ENCODE data around the gene HSPA6.
"Not testable (repeated sequence)": the region's sequence is repeated elsewhere in the genome, so short reads cannot be mapped to it uniquely, and the experiment has no call there.

Gene HSPA6

DNA sequence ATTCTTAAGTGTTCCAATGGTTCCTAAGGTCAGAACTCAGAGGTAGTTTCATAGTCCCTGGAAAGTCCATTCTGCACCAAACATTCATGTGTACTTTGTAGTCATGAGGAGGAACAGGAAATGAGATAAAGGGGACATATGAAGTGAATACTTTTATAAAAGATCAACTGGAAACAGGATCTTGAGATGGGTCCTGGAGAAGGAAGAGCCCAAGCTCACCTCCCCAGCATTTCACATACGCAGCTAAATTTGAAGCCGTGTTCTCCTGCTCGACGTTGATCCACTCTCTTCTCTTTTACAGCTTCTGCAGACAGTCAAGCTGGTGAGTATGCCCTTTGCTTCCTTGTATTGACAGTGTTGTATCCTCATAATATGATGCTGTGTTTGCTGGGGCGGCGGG lies 18.7 kb upstream of the HSPA6 start:
- DNase-seq = no peak

DNA sequence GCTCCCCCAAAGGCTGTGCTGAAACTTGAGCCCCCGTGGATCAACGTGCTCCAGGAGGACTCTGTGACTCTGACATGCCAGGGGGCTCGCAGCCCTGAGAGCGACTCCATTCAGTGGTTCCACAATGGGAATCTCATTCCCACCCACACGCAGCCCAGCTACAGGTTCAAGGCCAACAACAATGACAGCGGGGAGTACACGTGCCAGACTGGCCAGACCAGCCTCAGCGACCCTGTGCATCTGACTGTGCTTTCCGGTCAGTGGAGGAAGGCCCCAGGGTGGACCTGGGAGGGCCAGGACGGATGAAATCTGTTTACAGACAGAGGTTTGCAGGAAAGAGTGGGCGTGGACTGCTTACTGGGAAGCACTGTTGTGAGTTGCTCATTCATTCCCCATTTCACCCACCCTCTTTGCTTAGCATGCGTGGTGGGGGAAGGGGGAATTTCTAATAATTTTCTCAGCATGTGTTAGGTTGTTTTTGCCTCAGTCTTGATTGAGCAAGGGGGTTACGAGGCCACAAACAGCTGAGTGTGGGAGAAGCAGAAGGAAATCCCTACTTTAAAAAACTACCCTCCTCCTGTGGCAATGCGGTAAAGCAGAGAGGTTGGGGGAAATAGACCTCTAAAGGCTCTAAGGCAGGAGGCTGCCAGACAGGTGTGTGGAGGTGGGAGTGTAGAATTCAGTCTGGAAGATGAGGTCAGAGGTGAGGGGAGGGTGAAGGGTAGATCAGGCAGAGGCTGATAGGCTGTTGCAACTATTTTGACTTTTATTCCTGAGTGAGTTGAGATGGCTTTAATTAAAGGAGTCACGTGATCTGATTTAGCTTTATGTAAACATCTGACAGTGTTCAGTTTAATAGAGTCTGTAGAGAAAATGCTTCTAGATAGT lies 17.8 kb upstream of the HSPA6 start:
- no peak for DNase-seq

DNA sequence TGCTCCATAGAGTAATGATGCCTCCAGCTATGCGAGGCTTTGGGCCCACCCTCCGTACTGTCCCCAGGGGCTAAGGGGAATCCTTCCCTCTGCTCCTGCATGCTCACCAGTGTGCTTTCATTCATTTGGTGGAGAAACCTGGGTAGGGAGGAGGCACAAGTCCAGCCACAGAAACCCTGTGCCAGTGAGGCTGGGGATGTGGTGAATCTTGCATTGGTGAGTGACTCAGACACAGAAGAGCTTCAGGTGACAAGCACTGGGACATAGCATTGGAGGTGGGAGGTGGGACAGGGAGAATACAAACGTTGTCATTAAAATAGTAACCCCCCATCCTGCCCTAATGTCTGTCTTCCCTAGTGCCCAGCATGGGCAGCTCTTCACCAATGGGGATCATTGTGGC lies 13.9 kb upstream of the HSPA6 start:
- no peak for DNase-seq

DNA sequence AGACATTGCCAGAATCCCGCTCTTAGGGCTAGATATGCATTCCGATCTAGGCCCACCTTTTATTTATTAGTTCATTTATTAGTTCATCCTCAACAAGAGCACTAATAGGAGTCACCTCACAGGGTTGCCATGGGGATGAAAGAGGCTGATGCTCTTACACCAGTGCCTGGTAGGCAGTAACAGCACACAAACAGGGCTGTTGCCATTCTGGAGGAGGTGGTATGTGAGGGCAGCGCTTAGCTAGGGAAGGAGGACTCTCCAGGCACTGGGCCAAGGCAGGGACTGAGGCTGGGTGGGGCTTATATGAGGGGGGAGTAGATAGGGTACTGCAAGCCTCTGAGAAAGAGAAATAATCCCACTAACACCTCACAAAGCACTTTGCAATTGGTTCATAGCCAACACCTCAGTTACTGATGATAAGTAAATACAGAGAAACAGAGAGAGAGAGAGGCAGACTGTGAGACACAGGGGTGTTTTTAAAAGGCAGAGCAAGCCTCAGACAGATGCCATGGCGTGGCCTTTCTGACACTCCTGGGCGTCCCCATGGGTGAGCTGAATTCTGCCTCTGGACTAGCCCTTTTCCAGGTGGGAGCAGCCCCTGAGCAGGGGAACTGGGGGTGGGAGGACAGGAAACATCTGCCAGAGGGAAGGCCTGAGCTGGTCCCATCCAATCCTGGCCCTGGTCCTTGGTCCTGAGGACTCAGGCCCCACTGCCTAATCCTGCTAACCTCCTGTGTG lies 13.2 kb upstream of the HSPA6 start:
- no peak for DNase-seq

DNA sequence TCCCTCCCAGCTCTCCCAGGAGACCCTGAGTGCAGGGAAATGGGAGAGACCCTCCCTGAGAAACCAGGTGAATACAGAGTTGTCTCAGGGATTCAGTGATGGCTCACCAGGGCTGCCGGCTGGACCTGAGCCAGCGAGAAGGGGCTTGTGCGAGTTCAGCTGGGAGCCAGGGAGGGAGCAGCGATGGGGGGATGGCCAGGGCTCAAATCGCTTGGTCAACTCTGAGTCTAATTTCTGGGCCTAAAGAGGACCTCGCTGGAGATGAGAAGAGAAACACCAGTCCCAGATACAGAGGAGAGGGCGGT lies 12.6 kb upstream of the HSPA6 start:
- no peak for DNase-seq

DNA sequence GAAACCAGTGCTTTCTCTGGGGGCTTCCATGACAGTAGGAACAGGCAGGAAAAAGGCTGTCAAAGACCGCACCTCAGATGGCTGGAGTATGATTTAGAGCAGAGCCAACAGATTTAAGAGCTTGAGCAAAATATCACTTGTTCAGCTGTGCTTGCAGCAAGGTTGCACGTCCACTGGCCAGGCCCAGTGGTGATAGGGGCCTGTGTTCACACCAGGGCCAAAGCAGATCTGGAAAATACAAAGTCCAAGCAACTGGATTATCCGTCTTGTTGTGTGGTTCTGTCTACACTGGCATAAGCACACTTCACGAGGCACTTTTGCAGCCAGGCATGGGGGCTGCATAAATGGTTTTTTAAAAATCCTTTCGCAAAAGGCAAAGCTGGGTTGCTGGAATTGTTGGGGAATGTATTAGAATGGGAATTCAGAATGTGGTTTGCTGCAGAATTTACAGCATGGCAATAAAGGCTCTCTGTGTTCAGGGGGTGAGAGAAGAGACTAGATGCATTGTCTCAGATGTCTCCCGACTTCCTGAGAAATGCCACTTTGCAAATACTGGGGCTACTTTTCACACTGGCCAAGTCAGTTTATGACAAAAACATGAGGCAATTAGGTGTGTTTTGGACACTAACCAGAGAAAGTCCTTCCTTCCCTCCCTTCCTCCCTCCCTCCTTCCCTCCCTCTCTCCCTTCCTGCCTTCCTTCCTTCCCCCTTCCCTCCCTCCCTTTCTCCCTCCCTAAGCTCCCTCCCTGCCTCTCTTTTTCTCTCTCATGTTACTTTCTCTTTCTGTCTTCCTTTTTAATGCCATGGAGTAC lies 11.5 kb upstream of the HSPA6 start:
- DNase-seq = not testable (repeated sequence)

DNA sequence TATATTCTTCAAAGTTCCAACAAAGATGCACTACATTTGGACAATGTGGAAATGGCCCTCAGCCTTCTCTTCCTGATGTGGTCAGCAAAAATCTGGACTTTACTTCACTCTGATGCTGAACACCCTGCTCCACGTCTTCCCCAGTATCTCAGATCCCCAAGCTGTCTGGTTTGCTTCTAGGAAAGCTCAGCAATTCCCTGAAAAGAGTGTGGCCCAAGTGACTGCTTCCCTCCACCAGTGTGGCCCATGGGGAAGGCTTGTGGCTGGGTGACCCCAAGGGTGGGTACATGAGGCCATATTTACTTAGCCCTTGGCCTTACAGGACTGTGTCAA lies 10.9 kb upstream of the HSPA6 start:
- DNase-seq = not testable (repeated sequence)

DNA sequence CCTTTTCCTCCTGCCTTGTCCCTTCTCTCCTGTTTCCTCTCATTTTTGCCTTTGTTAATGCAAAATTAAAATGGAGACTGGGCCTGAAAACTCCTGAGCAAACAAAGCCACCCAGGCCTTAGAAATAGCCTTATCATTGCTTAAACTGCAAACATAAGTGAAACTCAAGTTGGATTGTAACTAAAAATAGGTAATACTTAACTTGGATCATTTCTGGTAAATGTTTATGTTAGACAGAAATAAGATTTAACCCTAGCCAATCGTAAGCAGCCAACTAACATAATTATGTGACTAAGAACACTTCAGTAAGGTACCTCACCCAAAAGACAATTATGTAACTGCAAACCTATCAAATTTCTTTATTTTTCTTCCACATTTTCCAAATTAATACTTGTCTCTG lies 10.4 kb upstream of the HSPA6 start:
- not testable (repeated sequence) for DNase-seq

DNA sequence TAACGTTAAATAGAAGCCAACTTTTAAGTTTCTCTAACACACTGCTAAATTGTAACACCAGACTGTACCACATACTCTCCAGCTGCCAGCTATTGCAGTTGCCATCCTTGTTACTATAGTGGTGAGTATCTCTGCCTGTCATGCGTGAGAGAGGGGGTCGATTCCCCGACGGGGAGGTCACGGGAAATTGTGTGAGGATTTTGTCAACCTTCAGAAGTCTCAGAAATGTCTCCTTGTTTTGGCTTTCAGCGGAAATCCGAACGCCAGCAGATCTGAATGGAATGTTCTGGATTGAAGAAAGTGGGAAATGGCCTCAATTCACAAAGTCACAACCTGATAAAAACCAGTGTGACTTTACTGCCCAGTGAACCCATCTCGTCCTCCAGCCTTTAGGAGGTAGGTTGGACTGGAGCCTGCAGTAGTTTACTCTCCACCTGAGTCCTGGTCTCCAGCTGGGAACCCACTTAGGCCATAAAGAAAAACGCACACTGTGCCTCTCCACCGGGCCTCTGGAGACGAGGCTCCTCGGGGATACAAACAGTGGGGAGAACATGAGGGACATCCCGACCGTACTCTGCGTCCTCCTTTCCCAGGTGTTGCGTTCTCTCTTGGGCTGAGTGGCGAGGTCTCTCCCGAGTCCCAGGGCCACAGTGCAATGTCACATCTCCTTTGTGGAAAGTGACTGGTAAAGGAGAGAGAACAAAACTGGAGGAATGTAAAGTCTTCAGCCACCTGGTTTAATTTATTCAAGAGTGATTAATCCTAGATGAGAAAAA lies 1.1 kb upstream of the HSPA6 start:
- DNase-seq = not testable (repeated sequence)

DNA sequence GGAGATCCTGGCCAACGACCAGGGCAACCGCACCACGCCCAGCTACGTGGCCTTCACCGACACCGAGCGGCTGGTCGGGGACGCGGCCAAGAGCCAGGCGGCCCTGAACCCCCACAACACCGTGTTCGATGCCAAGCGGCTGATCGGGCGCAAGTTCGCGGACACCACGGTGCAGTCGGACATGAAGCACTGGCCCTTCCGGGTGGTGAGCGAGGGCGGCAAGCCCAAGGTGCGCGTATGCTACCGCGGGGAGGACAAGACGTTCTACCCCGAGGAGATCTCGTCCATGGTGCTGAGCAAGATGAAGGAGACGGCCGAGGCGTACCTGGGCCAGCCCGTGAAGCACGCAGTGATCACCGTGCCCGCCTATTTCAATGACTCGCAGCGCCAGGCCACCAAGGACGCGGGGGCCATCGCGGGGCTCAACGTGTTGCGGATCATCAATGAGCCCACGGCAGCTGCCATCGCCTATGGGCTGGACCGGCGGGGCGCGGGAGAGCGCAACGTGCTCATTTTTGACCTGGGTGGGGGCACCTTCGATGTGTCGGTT lies 477 bp downstream of the HSPA6 start:
- not testable (repeated sequence) for DNase-seq

DNA sequence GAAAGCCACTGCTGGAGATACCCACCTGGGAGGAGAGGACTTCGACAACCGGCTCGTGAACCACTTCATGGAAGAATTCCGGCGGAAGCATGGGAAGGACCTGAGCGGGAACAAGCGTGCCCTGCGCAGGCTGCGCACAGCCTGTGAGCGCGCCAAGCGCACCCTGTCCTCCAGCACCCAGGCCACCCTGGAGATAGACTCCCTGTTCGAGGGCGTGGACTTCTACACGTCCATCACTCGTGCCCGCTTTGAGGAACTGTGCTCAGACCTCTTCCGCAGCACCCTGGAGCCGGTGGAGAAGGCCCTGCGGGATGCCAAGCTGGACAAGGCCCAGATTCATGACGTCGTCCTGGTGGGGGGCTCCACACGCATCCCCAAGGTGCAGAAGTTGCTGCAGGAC lies 981 bp downstream of the HSPA6 start:
- not testable (repeated sequence) for DNase-seq

DNA sequence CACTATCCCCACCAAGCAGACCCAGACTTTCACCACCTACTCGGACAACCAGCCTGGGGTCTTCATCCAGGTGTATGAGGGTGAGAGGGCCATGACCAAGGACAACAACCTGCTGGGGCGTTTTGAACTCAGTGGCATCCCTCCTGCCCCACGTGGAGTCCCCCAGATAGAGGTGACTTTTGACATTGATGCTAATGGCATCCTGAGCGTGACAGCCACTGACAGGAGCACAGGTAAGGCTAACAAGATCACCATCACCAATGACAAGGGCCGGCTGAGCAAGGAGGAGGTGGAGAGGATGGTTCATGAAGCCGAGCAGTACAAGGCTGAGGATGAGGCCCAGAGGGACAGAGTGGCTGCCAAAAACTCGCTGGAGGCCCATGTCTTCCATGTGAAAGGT lies 1.6 kb downstream of the HSPA6 start:
- DNase-seq = not testable (repeated sequence)

DNA sequence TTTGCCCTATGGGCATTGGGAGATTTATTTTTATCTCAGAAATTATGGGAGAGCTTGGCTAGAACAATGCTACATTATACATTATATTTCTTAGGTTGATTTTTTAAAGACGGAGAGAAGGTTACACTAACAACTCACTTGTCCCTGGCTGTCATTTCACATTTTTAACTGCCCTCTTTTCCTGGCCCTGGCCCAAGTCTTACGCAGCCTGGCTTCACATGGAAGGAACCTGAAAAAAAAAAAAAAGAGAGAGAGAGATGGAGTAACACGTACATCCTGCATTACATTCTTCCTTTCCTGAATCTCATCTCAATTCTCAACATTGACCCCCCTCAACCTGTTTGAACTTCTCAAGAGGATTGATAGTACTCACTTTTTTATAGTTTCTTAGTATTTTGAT lies 4.2 kb downstream of the HSPA6 start:
- not testable (repeated sequence) for DNase-seq

DNA sequence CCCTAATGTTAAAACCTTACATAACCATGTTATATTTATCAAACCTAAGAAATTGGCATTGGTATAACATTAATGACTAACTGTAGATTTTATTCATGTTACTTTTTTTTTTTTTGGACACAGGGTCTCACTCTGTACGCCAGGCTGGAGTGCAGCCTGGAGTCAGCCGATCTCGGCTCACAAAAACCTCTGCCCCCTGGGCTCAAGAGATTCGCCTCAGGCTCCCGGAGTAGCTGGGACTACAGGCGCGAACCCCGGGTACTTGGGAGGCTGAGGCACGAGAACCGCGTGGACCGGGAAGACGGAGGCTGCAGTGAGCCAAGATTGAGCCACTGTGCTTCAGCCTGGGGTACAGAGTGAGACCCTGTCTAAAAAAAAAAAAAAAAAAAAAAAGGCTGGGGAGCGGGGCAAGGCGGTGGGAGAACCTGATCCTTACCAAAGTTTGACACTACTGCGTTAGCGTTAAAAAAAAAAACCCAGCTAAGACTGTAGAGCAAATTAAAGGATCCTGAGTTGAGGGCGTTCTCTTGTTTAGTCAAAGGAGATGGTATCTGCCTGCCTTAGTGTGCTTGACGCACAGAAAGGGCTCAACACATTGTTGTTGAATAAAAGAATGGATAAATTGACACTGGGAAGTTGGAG lies 5.2 kb downstream of the HSPA6 start:
- DNase-seq = peak; percentile 41

DNA sequence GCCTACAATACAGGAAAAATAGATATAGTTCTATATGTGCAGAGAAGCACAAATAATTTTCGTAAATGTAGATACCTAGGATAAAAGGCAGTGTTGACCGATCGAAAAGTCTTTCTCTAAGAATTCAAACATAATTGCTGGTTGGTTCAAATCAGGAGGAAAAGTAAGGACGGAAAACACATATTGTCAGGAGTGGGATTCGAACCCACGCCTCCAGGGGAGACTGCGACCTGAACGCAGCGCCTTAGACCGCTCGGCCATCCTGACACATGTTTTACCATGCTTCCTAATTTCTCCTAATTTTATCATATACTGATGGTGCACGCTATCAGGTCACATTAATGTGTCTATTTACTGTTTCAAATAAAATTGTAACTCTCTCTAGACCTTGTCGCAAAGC lies 5.8 kb downstream of the HSPA6 start:
- DNase-seq = peak; percentile 50

DNA sequence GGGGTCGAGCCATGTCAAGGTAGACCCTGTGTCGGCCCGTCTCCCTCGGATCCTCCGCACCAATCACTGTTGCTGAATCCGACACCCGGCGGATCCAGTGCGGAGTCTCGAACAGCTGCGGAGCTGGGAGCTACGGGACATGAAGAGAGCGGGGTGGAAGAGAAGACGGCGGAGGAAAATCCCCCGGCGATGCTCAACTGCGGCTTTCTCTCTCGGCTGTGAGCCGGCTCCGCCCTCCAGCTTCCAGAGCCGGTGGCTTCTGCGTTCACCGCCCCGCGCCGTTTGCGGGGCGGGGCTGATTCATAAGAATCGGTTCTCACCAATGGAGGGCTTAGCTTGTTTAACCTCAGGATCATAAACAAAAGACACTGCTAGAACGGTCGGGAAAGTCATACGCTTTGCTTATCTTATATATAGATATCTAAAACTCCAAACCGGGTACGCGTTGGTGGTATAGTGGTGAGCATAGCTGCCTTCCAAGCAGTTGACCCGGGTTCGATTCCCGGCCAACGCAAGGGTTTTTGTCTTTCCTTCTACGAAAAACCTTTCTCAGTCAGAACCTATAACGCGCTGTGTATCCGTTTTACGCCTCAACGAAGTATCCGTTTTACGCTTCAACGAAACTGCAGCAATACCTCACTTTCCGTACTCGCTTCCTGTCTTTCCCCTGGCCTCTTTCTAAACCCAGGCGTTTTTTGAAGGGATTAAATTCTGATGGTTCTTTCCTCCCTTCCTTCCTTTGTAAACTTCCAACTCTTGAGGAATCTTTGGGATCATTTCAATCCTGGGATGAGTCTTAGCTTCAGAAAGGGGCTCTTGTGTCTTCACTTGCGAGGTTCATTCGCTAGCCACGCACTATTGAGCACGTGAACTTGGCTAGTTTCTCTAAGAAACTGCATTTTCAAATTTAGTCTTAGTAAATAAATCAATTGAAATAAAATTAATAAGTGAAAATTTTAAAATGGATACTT lies 6.6 kb downstream of the HSPA6 start:
- DNase-seq = peak; percentile 95

DNA sequence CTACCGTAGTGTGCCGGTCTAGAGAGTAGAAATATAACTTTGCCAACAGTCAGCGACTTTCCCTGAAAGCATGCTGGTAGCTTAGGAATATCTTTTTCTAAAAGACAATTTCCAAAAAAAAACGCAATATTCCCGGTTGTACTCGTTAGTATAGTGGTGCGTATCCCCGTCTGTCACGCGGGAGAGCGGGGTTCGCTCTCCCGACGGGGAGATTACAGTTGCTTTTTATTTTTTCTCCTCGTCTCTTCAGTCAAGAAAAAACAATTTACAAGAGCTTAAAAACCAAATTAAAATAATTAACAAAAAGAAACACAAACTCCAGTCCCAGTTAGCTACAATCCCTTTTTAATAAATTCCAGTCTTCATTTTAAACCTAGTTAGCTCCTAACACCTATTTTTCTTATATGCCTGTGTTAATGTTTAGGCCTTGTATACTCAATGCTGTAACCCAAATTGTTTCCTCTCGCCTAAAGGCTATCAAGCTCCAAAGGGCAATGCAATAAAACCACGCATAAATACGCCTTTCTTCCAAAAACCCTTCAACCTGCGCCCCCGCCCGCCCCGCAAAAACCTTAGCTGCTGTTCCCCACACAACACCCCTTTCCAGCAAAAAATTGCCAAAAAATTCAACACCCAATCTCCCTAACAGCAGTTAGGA lies 7.8 kb downstream of the HSPA6 start:
- no peak for DNase-seq

DNA sequence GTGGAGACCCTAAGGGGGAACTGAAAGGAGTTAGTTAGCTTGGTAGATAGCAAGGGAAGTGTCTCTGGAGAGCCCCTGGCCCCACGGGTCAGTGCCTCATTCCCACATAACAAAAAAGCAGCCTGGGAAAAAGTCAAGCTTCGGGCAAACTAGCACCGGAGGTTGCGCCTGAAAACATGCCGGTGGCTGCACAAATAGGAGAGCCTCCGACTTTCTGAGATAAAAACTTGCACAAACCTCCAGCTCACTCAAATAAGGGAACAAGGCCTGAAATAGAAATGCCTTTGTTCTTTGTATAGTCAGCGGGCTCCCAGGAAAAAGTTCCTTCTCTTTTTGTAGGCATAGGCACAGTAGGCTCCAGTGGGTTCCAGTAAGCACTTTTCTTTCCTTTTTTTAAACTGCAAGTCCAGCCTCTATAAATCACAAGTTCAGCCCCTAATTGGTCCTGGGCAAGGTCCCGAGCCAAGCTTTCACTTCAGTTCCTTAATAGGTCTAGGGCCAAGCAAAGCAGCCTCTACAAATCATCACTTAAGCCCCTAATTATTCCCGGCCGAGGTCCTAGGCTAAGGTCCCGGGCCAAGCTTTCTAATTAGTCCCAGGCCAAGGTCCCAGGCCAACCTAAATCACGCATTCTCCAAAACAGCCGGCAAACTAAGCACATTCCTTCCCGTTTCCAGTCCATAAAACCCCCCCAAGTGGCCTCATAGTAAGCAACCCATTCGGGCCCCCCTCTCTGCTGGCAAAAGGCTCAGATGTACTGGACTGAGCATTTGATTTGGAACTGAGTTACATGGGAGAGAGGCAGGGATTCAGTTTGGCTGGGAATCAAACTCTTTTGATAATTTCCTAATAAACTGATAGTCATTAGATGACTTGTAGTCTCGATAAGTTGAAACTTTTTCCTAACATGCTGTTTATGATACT lies 8.6 kb downstream of the HSPA6 start:
- not testable (repeated sequence) for DNase-seq

DNA sequence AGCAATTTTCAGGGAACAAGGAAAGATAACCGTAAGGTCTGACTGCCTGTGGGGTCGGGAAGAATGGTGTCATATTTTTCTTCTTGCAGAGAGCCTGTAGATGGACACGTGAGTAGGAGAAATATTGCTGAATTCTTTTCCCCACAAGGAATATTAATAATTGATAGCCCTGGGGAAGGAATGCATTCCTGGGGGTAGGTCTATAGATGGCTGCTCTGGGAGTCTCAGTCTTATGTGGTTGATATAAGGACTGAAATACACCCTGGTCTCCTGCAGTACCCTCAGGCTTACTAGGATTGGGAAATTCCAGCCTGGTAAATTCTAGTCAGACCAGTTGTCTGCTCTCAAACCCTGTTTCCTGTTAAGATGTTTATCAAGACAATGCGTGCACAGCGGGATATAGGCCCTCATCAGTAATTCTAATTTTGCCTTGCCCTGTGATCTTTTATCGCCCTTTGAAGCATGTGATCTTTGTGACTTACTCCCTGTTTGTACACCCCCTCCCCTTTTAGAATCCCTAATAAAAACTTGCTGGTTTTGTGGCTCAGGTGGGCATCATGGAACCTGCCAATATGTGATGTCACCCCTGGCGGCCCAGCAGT lies 12.8 kb downstream of the HSPA6 start:
- not testable (repeated sequence) for DNase-seq

Measured in NCI-H2227 treated with DMSO at 0.1 percent for 48 hours (cell line).